Measurements from ENCODE around the gene ARHGAP9.
"Not testable (repeated sequence)": the region's sequence is repeated elsewhere in the genome, so short reads cannot be mapped to it uniquely, and the experiment has no call there.

Gene ARHGAP9

GRCh38 chr12:57441393-57441792, 38.3 kb downstream of the ARHGAP9 start:
- not testable (repeated sequence) for H3K36me3 Mint-ChIP-seq (ENCODE audit: low read depth); H3K4me3 Mint-ChIP-seq; H3K9me3 Mint-ChIP-seq; H3K27ac Mint-ChIP-seq; H3K4me1 Mint-ChIP-seq (ENCODE audit: low read depth); DNase-seq; H3K27me3 Mint-ChIP-seq

DNA sequence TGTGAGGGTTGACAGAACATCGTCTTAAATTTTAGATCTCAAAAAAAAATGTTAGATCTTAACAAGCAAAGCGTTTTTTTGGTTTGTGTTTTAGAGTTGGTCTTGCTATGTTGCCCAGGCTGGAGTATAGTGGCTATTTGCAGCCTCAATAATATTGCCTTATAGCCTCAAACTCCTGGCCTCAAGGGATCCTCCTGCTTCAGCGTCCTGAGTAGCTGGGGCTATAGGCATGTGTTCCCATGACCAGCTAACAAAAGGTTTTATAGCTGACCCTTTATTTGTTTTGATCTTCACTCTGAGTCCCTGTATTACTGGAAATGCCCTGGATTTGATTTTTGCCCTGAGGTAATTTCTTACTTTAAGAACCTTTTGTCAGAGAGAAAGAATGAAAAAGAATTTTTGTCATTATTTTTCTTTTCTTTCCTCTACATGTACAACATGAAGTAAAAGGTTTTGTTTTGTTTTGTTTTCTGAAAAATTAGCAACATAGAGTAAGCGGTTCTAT, 39.9 kb downstream of the ARHGAP9 start:
- Mint-ChIP-seq H3K4me1 (ENCODE audit: low read depth) (peaks cover 4% of the 10 kb centered on the region), H3K4me3 (no peak overlapping the region), H3K36me3 (ENCODE audit: low read depth) (no peaks in the 10 kb centered on the region), H3K27ac (no peak overlapping the region), H3K9me3 (no peaks in the 10 kb centered on the region), H3K27me3 (peaks cover 2% of the 10 kb centered on the region)
- no peak for DNase-seq

DNA sequence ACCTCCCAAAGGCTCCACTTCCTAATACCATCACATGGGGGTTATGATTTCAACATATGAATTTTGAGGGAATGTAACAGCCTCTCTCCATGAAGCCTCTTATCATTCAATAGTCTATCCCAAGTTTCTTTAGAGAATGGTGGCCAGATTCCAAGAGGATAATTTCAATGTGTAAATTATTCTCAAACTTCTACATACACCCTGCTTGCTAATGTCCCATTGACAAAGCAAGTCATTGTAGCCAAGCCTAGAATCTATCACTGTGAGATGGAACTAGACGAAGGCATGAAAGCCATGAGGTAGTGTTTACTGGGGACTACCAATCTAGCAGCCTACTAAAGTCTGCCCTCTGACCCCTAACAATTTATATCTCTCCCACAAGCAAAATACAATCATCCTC, 41.3 kb downstream of the ARHGAP9 start:
- Mint-ChIP-seq H3K27ac (no peak overlapping the region), H3K9me3 (no peaks in the 10 kb centered on the region), H3K4me3 (no peak overlapping the region), H3K36me3 (ENCODE audit: low read depth) (no peaks in the 10 kb centered on the region), H3K4me1 (ENCODE audit: low read depth) (peaks cover 4% of the 10 kb centered on the region), H3K27me3 (peaks cover 2% of the 10 kb centered on the region)
- DNase-seq = no peak

DNA sequence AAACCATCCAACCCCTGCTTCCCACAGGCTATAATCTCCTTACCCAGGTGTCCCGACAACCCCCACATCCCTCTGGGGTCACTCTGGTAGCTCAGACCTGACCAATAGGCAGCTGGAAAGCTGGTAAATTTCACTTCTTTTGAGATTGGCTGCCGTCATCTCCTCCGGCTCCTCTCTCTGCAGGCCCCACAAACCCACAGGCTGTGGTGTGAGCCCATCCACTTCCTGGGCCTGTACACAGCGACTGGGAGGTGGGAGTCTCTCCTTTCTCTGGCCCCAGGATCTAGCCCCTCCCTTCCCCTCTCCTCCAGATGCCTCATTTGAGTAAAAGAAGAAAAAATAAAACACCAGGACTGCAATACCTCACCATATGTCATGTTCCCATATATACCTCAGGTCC, 44.4 kb downstream of the ARHGAP9 start:
- DNase-seq = no peak
- Mint-ChIP-seq H3K27me3 (no peaks in the 10 kb centered on the region), H3K36me3 (ENCODE audit: low read depth) (peaks cover 2% of the 10 kb centered on the region), H3K27ac (peak overlapping the region; percentile 60), H3K9me3 (no peaks in the 10 kb centered on the region), H3K4me3 (peak overlapping the region; percentile 45), H3K4me1 (ENCODE audit: low read depth) (peaks cover 17% of the 10 kb centered on the region)

- Mint-ChIP-seq H3K27ac (peak within 1 kb of the TSS; percentile 60), H3K4me1 (ENCODE audit: low read depth) (peaks cover 20% of the 10 kb centered on the region), H3K4me3 (peak within 1 kb of the TSS; percentile 45), H3K36me3 (ENCODE audit: low read depth) (peaks cover 7% of the 10 kb centered on the region), H3K9me3 (no peaks in the 10 kb centered on the region), H3K27me3 (no peaks in the 10 kb centered on the region)
- no peak for DNase-seq
These were observed 45.0 kb downstream of the ARHGAP9 start, which contains the start of gene INHBC for GRCh38 chr12:57434517-57435223. INHBC (plus strand) TSS chr12:57434784; CDS start chr12:57434887, 103 bp downstream.

DNA sequence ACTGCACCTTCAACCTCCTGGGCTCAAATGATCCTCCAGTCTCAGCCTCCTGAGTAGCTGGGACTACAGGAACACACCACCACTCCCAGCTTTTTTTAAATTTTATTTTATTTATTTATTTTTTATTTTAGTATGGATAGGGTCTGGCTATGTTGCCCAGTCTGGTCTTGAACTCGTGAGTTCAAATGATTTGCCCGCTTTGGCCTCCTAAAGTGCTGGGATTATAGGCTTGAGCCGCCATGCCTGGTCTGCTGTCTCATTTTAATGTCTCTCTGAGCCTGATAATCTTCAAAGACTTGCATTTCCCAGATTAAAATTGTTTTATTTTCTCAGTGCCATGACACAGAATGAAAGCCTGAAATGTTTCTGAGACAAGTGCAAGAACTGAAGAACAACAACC, 46.3 kb downstream of the ARHGAP9 start:
- Mint-ChIP-seq H3K36me3 (ENCODE audit: low read depth) (peaks cover 12% of the 10 kb centered on the region), H3K4me1 (ENCODE audit: low read depth) (peaks cover 29% of the 10 kb centered on the region), H3K9me3 (no peaks in the 10 kb centered on the region), H3K27me3 (no peaks in the 10 kb centered on the region), H3K27ac (no peak overlapping the region), H3K4me3 (no peak overlapping the region)
- peak; percentile 11 for DNase-seq

DNA sequence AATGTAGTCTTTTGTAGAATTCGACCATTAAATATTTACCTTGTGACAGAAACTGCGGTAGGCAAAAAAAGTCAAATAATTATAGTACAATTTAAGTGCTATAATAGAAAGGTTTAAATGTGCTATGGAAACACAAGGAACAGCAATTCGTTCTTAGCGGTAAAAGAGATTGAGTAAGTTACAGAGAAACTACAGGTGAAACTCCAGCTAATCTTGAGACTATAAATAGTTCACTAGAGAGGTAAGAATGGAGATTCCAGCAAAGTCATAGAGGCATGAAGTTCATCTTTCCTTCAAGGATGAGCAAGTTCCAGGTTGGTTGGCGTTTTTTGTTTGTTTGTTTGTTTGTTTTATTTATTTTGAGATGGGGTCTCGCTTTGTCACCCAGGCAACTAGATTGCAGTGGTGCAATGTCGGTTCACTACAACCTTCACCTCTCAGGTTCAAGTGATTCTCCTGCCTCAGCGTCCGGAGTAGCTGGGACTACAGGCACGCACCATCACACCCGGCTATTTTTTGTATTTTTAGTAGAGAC, 47.9 kb downstream of the ARHGAP9 start:
- Mint-ChIP-seq H3K27ac (peak overlapping the region; percentile 98), H3K4me3 (peak overlapping the region; percentile 84), H3K36me3 (ENCODE audit: low read depth) (peaks cover 16% of the 10 kb centered on the region), H3K27me3 (no peaks in the 10 kb centered on the region), H3K4me1 (ENCODE audit: low read depth) (peaks cover 37% of the 10 kb centered on the region), H3K9me3 (no peaks in the 10 kb centered on the region)
- peak; percentile 25 for DNase-seq

- Mint-ChIP-seq H3K27ac (peak within 1 kb of the TSS; percentile 98), H3K4me1 (ENCODE audit: low read depth) (peaks cover 43% of the 10 kb centered on the region), H3K36me3 (ENCODE audit: low read depth) (peaks cover 22% of the 10 kb centered on the region), H3K27me3 (no peaks in the 10 kb centered on the region), H3K4me3 (peak within 1 kb of the TSS; percentile 92), H3K9me3 (no peaks in the 10 kb centered on the region)
- DNase-seq = peak; percentile 98
These were observed 48.6 kb downstream of the ARHGAP9 start, which contains the start of gene R3HDM2 for GRCh38 chr12:57430931-57431566. R3HDM2 (minus strand) TSS chr12:57431043; CDS start chr12:57310428, 120,615 bp downstream.

GRCh38 chr12:57430112-57430930, 49.3 kb downstream of the ARHGAP9 start:
- H3K27ac Mint-ChIP-seq = peak overlapping the region; percentile 98
- no peaks in the 10 kb centered on the region for H3K27me3 Mint-ChIP-seq
- peaks cover 26% of the 10 kb centered on the region for H3K36me3 Mint-ChIP-seq (ENCODE audit: low read depth)
- peaks cover 43% of the 10 kb centered on the region for H3K4me1 Mint-ChIP-seq (ENCODE audit: low read depth)
- no peak for DNase-seq
- peak overlapping the region; percentile 92 for H3K4me3 Mint-ChIP-seq
- H3K9me3 Mint-ChIP-seq = no peaks in the 10 kb centered on the region

GRCh38 chr12:57429473-57430111, 50.1 kb downstream of the ARHGAP9 start:
- no peaks in the 10 kb centered on the region for H3K27me3 Mint-ChIP-seq
- H3K36me3 Mint-ChIP-seq (ENCODE audit: low read depth) = peaks cover 28% of the 10 kb centered on the region
- peaks cover 42% of the 10 kb centered on the region for H3K4me1 Mint-ChIP-seq (ENCODE audit: low read depth)
- H3K27ac Mint-ChIP-seq = peak overlapping the region; percentile 97
- DNase-seq = peak; percentile 40
- peak overlapping the region; percentile 92 for H3K4me3 Mint-ChIP-seq
- no peaks in the 10 kb centered on the region for H3K9me3 Mint-ChIP-seq

DNA sequence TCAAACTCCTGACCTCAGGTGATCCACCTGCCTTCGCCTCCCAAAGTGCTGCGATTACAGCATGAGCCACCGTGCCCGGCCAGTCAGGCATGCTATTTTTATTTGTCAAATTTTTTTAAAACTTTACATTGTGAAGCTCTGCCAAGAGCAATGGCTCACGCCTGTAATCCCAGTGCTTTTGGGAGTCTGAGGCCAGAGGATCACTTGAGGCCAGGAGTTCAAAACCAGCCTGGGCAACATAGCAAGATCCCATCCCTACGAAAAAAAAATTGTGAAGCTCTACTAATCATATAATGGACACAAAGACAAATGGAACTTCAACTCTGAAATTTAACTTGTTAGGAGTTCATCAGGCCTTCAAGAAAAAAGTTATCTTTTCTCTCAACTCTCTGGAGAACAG, 50.7 kb downstream of the ARHGAP9 start:
- peak overlapping the region; percentile 97 for H3K27ac Mint-ChIP-seq
- H3K36me3 Mint-ChIP-seq (ENCODE audit: low read depth) = peaks cover 31% of the 10 kb centered on the region
- no peaks in the 10 kb centered on the region for H3K9me3 Mint-ChIP-seq
- peak overlapping the region; percentile 92 for H3K4me3 Mint-ChIP-seq
- DNase-seq = peak; percentile 24
- peaks cover 44% of the 10 kb centered on the region for H3K4me1 Mint-ChIP-seq (ENCODE audit: low read depth)
- H3K27me3 Mint-ChIP-seq = no peaks in the 10 kb centered on the region

DNA sequence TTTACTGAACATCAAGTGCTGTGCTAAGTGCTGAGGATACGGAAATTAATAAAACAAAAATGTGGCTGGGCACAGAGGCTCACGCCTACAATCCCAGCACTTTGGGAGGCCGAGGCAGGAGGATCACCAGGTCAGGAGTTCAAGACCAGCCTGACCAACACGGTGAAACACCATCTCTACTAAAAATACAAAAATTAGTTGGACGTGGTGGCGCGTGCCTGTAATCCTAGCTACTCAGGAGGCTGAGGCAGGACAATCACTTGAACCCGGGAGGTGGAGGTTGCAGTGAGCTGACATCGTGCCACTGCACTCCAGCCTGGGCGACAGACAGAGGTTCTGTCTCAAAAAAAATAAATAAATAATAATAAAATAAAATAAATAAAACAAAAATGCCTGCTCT, 52.7 kb downstream of the ARHGAP9 start:
- H3K4me3 Mint-ChIP-seq, H3K9me3 Mint-ChIP-seq, H3K27me3 Mint-ChIP-seq: not testable (repeated sequence)
- peak; percentile 20 for DNase-seq
- peak overlapping the region; percentile 4 for H3K27ac Mint-ChIP-seq
- H3K36me3 Mint-ChIP-seq (ENCODE audit: low read depth) = peaks cover 44% of the 10 kb centered on the region
- H3K4me1 Mint-ChIP-seq (ENCODE audit: low read depth) = peaks cover 43% of the 10 kb centered on the region

All from activated T-cell treated with anti-CD3 and anti-CD28 coated beads, Interleukin-2, amount 50 U/mL, for 24 hours (primary cell).